HCT116 (cell line): Measurements from ENCODE around the gene C1QTNF9B. TPM values are rescaled to one million over a fixed set of nuclear protein-coding genes. Genes with fewer than 3 reads are reported as not detected.

Source experiments
- ATAC-seq: fragments of 200-7000 bp; cut with Tn5 transposase; 2 replicates; pipeline ENCODE4 v1.9.1; 2020; ENCODE audit warnings: mild to moderate bottlenecking, moderate library complexity
- BruUV-seq: library from RNA; stranded (reverse); fragments of 400-500 nt; replicated peaks from 2 replicates; lab custom pipeline; 2021; lab: Mats Ljungman, UMichigan
- CTCF ChIA-PET: fragments of 300-600 bp; sonication (Branson Sonifier 250); formaldehyde crosslinking; loops from one replicate; lab custom pipeline; 2021; ENCODE audit warnings: antibody characterized with exemption; lab: Charles Lee
- POLR2A ChIA-PET: fragments of 300-600, 350-600 bp; sonication (Branson Sonifier 250); formaldehyde crosslinking; loops from one replicate; lab custom pipeline; 2021; ENCODE audit warnings: antibody characterized with exemption; lab: Charles Lee
- RAD21 ChIA-PET, 2 experiments: fragments of 300-600 bp; sonication (Branson Sonifier 250); formaldehyde crosslinking; loops; one replicate each; lab custom pipeline; 2023; ENCODE audit warnings: low total read pairs in 2 of 2; ENCODE audit not compliant: uncharacterized antibody in 2 of 2, unreplicated experiment in 2 of 2, low non-redundant PET in 1 of 2; lab: Charles Lee
- DNase-seq: peaks from one replicate; pipeline ENCODE4 v3.0.0-alpha.2; 2010; ENCODE audit warnings: low read depth, low spot score
- H2AFZ ChIP-seq: fragments of 200-600 bp; shearing (Covaris generic), sonication (generic); 2 replicates; pipeline ENCODE4 v1.6.1; 2017; ENCODE audit warnings: low read depth, mixed run types, mixed read lengths, antibody characterized with exemption, low read length; ENCODE audit not compliant: poor library complexity, severe bottlenecking
- H3K27ac ChIP-seq: 2 replicates; pipeline ENCODE4 v1.5.1; 2012; ENCODE audit warnings: low read depth, low read length
- H3K27me3 ChIP-seq: fragments of 200-600 bp; sonication (generic); 2 replicates; pipeline ENCODE4 v1.6.1; 2016; ENCODE audit warnings: mixed run types, low read length, mixed read lengths; ENCODE audit not compliant: insufficient read depth
- H3K36me3 ChIP-seq, 2 experiments: fragments of 200-500 bp in 1 of 2; fragments of 200-600 bp in 1 of 2; sonication (Bioruptor generic) in 1 of 2; sonication (generic) in 1 of 2; 2 replicates each; pipeline versions ENCODE4 v1.5.1 to v1.6.1; 2014 to 2016; ENCODE audit warnings: low read length in 2 of 2, inconsistent platforms in 1 of 2, mixed read lengths in 1 of 2, mixed run types in 1 of 2; ENCODE audit not compliant: insufficient read depth in 2 of 2, control insufficient read depth in 1 of 2
- H3K4me1 ChIP-seq, 2 experiments: fragments of 200-600 bp in 1 of 2; sonication (generic) in 1 of 2; 2 replicates each; pipeline versions ENCODE4 v1.5.1 to v1.6.1; 2012 to 2017; ENCODE audit warnings: low read length in 2 of 2, inconsistent platforms in 1 of 2, mild to moderate bottlenecking in 1 of 2, mixed read lengths in 1 of 2, mixed run types in 1 of 2, moderate library complexity in 1 of 2; ENCODE audit not compliant: insufficient read depth in 2 of 2, control insufficient read depth in 1 of 2
- H3K4me2 ChIP-seq: fragments of 200-600 bp; sonication (generic); 2 replicates; pipeline ENCODE4 v1.6.1; 2017; ENCODE audit warnings: mixed run types, low read length, mixed read lengths
- H3K4me3 ChIP-seq, 2 experiments: fragments of 200-600 bp in 1 of 2; sonication (generic) in 1 of 2; replicated peaks in 1 of 2; 2 replicates each; pipeline ENCODE4 v1.5.1; 2011 to 2016; ENCODE audit warnings: low read length in 2 of 2, control low read depth in 1 of 2, low read depth in 1 of 2, mild to moderate bottlenecking in 1 of 2, mixed read lengths in 1 of 2, mixed run types in 1 of 2
- H3K79me2 ChIP-seq: fragments of 200-600 bp; sonication (generic); 2 replicates; pipeline ENCODE4 v1.6.1; 2017; ENCODE audit warnings: mild to moderate bottlenecking, mixed run types, low read length, moderate library complexity, mixed read lengths; ENCODE audit not compliant: insufficient read depth
- H3K9ac ChIP-seq: fragments of 200-600 bp; sonication (generic); 2 replicates; pipeline ENCODE4 v1.6.1; 2016; ENCODE audit warnings: low read length, mixed read lengths
- H3K9me2 ChIP-seq: fragments of 200-600 bp; sonication (generic), shearing (Covaris generic); 2 replicates; pipeline ENCODE4 v1.6.1; 2017; ENCODE audit warnings: mixed run types, mild to moderate bottlenecking, moderate library complexity; ENCODE audit not compliant: insufficient read depth
- H3K9me3 ChIP-seq, 2 experiments: fragments of 200-500 bp in 1 of 2; fragments of 200-600 bp in 1 of 2; sonication (Bioruptor generic) in 1 of 2; sonication (generic) in 1 of 2; 2 replicates each; pipeline ENCODE4 v1.6.1; 2014 to 2017; ENCODE audit warnings: low read length in 2 of 2, mixed read lengths in 2 of 2, inconsistent platforms in 1 of 2, low read depth in 1 of 2, mild to moderate bottlenecking in 1 of 2, mixed run types in 1 of 2, moderate library complexity in 1 of 2; ENCODE audit not compliant: control insufficient read depth in 1 of 2, insufficient read depth in 1 of 2
- H4K20me1 ChIP-seq: fragments of 200-600 bp; sonication (generic), shearing (Covaris generic); 2 replicates; pipeline ENCODE4 v1.6.1; 2017; ENCODE audit warnings: mixed run types, mild to moderate bottlenecking, moderate library complexity; ENCODE audit not compliant: insufficient read depth
- EGR1 ChIP-seq: IDR thresholded peaks from 2 replicates; pipeline ENCODE4 v1.6.1; 2012; ENCODE audit warnings: low read depth
- FOSL1 ChIP-seq: IDR thresholded peaks from 2 replicates; pipeline ENCODE4 v1.6.1; 2012; ENCODE audit warnings: low read depth
- POLR2A ChIP-seq: IDR thresholded peaks from 2 replicates; pipeline ENCODE4 v1.7.0; 2011; ENCODE audit warnings: borderline replicate concordance; ENCODE audit not compliant: insufficient read depth, insufficient read length; ENCODE audit errors: extremely low read depth
- SP1 ChIP-seq: IDR thresholded peaks from 2 replicates; pipeline ENCODE4 v1.6.1; 2012; ENCODE audit warnings: low read depth
- SRF ChIP-seq: IDR thresholded peaks from 2 replicates; pipeline ENCODE4 v1.6.1; 2012; ENCODE audit warnings: low read depth
- intact Hi-C: fragments of 100-400 bp; cut with micrococcal nuclease; formaldehyde crosslinking; loops from 2 replicates; pipeline ENCODE4 v1.10.0; 2022
- total RNA-seq: library from RNA; stranded (reverse); gene quantifications from one replicate; pipeline ENCODE4 v1.2.1, GENCODE V29; 2021; ENCODE audit not compliant: unreplicated experiment
- TF ChIP-seq, protein P1 (sequence below), 3 experiments: fragments of 200-600 bp in 1 of 3; sonication (generic) in 1 of 3; IDR thresholded peaks in 2 of 3; conservative IDR thresholded peaks in 1 of 3; 2 replicates each; pipeline ENCODE4 v1.5.1; 2012 to 2017; ENCODE audit warnings: low read depth in 2 of 3, low read length in 2 of 3, antibody characterized with exemption in 1 of 3, borderline replicate concordance in 1 of 3, control low read depth in 1 of 3, mild to moderate bottlenecking in 1 of 3, mixed read lengths in 1 of 3, mixed run types in 1 of 3, moderate library complexity in 1 of 3; ENCODE audit not compliant: insufficient read depth in 1 of 3
- TF ChIP-seq, protein P2 (sequence below): IDR thresholded peaks from 2 replicates; pipeline ENCODE4 v1.6.1; 2011; ENCODE audit warnings: mild to moderate bottlenecking, low read length, moderate library complexity; ENCODE audit not compliant: insufficient replicate concordance; ENCODE audit errors: extremely low read depth
- TF ChIP-seq, protein P3 (sequence below): IDR thresholded peaks from 2 replicates; pipeline ENCODE4 v1.6.1; 2012
- TF ChIP-seq, protein P4 (sequence below): IDR thresholded peaks from 2 replicates; pipeline ENCODE4 v1.6.1; 2012; ENCODE audit warnings: low read depth

Gene C1QTNF9B
- total RNA-seq, 1 experiment from 2014 or later, result not detected

DNA sequence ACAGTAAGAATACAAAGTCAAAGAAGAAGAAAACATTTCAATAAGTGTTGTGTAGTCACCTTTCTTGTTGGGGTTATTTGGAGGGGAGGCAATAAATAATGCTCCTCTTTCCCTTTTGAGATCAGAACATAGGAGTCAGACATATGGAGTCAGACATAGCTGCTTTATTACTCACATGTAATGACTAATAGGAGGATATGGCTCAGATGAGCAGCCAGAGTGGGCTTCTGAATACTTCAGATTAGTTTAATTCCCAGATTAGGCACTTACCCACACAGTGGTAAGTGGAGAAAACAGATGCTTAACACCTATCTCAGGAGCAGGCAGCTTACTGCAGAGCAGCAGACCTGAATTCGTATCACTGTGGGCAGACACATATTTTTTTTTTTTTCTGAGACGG, 31.7 kb upstream of the C1QTNF9B start:
- Histone ChIP-seq H3K9me2 (no peaks in the 10 kb centered on the region), H3K36me3 (no peaks in the 10 kb centered on the region), H3K27ac (no peak overlapping the region), H3K4me3 (no peak overlapping the region), H3K27me3 (no peaks in the 10 kb centered on the region; the same call in 1 of the 2 replicates), H3K4me1 (peaks cover 0 to 9% of the 10 kb centered on the region in 2 experiments; a peak in 2 of 4 replicates), H4K20me1 (no peaks in the 10 kb centered on the region), H3K9me3 (no peaks in the 10 kb centered on the region), H2AFZ (no peak overlapping the region), H3K79me2 (no peaks in the 10 kb centered on the region), H3K9ac (no peak overlapping the region), H3K4me2 (peak overlapping the region; percentile 49)
- ATAC-seq (peak; percentile 63), DNase-seq (no peak)
- TF ChIP-seq, protein P1, sequence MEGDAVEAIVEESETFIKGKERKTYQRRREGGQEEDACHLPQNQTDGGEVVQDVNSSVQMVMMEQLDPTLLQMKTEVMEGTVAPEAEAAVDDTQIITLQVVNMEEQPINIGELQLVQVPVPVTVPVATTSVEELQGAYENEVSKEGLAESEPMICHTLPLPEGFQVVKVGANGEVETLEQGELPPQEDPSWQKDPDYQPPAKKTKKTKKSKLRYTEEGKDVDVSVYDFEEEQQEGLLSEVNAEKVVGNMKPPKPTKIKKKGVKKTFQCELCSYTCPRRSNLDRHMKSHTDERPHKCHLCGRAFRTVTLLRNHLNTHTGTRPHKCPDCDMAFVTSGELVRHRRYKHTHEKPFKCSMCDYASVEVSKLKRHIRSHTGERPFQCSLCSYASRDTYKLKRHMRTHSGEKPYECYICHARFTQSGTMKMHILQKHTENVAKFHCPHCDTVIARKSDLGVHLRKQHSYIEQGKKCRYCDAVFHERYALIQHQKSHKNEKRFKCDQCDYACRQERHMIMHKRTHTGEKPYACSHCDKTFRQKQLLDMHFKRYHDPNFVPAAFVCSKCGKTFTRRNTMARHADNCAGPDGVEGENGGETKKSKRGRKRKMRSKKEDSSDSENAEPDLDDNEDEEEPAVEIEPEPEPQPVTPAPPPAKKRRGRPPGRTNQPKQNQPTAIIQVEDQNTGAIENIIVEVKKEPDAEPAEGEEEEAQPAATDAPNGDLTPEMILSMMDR (IDR thresholded peaks at IDR 0.05 in 2 of 3, conservative IDR thresholded peaks at IDR 0.05 in 1 of 3; ENCODE audit: borderline replicate concordance in 1 of 3, insufficient read depth in 1 of 3, low read depth in 2 of 3, low read length in 2 of 3), result no peak
- TF ChIP-seq FOSL1, result peak; percentile 42; the same call in 1 of the 2 replicates
- intact Hi-C loops, result no loop called here
- BruUV-seq, result no TSS peak
- CTCF ChIA-PET, result interaction anchor here (2.3 to 2.5 kb wide), 2 partner anchors 32 to 291 kb away, joined by 5 to 10 read pairs; no protein-coding TSS in a partner anchor
- POLR2A ChIA-PET, result no interaction called here
- RAD21 ChIA-PET, result no interaction called here

DNA sequence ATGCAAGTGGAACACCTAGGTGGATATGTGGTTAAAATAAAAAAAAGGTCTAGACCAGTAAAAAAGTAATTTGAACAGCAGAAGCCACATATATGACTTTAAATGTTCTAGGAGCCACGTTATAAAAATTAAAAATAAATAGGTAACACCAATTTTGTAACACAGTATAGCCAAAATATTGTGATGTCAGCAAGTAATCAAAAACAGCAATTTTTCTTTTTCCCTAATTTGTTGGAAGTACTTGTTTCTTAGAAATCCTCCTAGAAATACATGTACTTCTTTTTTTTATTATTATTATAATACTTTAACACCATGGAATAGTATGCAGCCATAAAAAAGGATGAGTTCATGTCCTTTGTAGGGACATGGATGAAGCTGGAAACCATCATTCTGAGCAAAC, 25.7 kb upstream of the C1QTNF9B start:
- Histone ChIP-seq H3K9me3 (no peaks in the 10 kb centered on the region), H3K4me1 (no peaks in the 10 kb centered on the region), H3K27me3 (peaks cover 25% of the 10 kb centered on the region), H3K79me2 (no peaks in the 10 kb centered on the region), H3K36me3 (no peaks in the 10 kb centered on the region), H4K20me1 (no peaks in the 10 kb centered on the region), H2AFZ (no peak overlapping the region), H3K4me2 (no peak overlapping the region), H3K9me2 (no peaks in the 10 kb centered on the region), H3K9ac (no peak overlapping the region), H3K4me3 (no peak overlapping the region), H3K27ac (no peak overlapping the region)
- ChIA-PET CTCF (interaction anchor here (1.4 to 1.6 kb wide), 3 partner anchors 38 to 306 kb away, joined by 4 to 8 read pairs (median 7); no protein-coding TSS in a partner anchor), RAD21 (no interaction called here), POLR2A (no interaction called here)
- TF ChIP-seq, protein P2, sequence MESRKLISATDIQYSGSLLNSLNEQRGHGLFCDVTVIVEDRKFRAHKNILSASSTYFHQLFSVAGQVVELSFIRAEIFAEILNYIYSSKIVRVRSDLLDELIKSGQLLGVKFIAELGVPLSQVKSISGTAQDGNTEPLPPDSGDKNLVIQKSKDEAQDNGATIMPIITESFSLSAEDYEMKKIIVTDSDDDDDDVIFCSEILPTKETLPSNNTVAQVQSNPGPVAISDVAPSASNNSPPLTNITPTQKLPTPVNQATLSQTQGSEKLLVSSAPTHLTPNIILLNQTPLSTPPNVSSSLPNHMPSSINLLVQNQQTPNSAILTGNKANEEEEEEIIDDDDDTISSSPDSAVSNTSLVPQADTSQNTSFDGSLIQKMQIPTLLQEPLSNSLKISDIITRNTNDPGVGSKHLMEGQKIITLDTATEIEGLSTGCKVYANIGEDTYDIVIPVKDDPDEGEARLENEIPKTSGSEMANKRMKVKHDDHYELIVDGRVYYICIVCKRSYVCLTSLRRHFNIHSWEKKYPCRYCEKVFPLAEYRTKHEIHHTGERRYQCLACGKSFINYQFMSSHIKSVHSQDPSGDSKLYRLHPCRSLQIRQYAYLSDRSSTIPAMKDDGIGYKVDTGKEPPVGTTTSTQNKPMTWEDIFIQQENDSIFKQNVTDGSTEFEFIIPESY, result no peak
- TF ChIP-seq, protein P3, sequence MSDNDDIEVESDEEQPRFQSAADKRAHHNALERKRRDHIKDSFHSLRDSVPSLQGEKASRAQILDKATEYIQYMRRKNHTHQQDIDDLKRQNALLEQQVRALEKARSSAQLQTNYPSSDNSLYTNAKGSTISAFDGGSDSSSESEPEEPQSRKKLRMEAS, result no peak
- TF ChIP-seq, protein P4, sequence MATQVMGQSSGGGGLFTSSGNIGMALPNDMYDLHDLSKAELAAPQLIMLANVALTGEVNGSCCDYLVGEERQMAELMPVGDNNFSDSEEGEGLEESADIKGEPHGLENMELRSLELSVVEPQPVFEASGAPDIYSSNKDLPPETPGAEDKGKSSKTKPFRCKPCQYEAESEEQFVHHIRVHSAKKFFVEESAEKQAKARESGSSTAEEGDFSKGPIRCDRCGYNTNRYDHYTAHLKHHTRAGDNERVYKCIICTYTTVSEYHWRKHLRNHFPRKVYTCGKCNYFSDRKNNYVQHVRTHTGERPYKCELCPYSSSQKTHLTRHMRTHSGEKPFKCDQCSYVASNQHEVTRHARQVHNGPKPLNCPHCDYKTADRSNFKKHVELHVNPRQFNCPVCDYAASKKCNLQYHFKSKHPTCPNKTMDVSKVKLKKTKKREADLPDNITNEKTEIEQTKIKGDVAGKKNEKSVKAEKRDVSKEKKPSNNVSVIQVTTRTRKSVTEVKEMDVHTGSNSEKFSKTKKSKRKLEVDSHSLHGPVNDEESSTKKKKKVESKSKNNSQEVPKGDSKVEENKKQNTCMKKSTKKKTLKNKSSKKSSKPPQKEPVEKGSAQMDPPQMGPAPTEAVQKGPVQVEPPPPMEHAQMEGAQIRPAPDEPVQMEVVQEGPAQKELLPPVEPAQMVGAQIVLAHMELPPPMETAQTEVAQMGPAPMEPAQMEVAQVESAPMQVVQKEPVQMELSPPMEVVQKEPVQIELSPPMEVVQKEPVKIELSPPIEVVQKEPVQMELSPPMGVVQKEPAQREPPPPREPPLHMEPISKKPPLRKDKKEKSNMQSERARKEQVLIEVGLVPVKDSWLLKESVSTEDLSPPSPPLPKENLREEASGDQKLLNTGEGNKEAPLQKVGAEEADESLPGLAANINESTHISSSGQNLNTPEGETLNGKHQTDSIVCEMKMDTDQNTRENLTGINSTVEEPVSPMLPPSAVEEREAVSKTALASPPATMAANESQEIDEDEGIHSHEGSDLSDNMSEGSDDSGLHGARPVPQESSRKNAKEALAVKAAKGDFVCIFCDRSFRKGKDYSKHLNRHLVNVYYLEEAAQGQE, result no peak
- TF ChIP-seq SRF (no peak), EGR1 (no peak), POLR2A (no peak), SP1 (no peak)
- no TSS peak for BruUV-seq
- intact Hi-C loops, result no loop called here
- DNase-seq, result no peak
- ATAC-seq, result no peak
